GM15510 (cell line): ENCODE data around the gene CHID1.

ENCODE experiments used
- POLR2A ChIP-seq: IDR thresholded peaks from 3 replicates; pipeline ENCODE4 v1.6.1; 2011; ENCODE audit warnings: borderline replicate concordance; ENCODE audit not compliant: insufficient read length; ENCODE audit errors: extremely low read depth

The CHID1 gene

DNA sequence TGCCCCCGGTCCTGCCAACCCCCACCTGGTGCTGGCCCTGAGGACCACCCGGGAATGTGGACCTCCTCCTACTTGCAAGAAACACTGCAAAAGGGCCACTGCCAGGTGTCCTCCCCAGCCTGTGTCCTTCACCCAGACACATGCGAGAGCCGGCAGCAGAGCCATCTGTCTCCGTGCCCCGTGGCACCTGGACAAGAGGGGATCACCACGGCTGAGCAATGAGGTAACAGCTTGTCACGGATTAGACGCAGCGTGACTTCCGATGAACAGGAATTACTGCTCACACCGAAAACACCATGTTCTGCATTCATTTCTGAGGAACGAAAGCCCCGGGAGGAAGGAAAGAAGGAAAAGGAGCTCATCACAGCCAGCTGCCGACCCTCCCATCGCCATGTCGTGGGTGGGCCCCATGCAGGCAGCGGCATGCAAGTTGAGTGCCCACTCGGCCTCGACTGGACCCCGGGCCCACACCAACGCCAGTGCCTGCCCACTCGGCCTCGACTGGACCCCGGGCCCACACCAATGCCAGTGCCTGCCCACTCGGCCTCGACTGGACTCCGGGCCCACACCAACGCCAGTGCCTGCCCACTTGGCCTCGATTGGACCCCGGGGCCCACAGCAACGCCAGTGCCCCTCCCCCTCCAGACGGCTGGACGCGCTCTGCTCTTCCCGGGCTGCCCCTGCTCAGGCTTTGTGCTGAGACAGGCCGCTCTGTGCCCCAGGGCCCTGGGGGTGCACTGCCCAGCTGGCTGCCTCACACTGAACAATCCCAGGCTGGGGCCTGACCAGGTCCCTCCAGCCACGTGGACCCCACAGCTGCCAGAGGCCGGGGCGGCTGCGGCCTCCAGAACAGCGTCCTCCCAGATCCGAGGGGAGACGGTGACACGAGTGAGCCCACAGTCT is 22.0 kb downstream of the CHID1 start:
- TF ChIP-seq POLR2A, result no peak

DNA sequence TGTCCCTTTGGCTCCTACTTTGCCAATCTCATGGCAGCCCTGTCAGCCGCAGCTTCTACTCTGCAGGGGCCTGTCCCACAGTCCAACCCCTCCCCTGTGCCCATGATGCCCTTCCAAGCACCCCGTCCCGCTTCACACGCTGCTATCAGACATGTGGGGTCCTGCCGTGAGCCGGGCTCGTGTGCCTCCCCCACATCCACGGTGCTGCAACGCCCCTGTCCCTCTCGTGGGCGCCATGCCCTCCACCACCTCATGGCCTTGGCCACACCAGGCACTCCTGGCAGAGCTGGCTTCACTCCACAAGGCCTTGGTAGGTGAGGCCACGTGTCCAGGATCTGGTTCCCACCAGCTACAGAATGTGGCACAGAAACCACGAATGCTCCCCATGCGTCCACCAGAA is 23.0 kb downstream of the CHID1 start:
- no peak for TF ChIP-seq POLR2A

DNA sequence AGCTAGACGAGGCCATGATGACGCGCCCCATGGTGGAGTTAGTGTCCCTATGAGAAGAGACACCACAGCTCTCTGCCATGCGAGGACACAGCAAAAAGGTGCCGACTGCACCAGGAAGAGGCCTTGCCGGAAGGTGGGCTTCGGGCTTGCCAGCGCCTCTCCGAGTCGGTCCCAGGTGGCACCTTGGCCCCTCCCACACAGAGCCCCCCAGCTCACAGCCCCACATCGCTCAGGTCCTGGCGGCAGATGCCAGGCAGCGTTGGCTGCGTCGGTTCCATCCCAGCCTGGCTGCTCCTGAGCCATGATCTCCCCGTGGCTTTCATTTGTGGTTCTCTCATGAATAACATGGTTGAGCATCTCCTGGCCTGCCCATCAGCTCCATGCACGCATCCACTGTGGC is 24.0 kb downstream of the CHID1 start:
- no peak for TF ChIP-seq POLR2A

DNA sequence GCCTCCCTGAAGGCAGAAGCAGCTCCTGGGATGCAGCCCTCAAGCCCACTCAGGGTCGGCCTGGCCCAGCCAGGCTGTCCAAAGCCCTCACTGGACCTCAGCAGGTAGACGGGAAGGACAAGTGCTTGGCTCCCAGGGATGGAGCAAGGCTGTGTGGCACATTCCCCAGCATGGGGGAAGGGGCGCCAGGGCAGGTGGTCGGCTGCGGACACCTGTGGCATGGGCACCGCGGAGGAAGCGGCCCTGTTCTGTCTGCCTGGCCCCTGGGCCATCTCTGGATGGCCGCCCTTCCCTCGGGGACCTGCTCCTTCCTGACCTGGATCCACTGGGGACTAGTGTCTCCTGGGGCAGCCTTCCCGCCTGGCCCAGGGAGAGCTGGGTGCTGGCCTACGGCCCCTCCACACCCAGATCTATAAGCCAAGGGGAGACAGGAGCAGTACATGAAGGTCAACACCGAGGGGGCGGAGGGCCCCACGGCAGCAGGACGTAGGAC is 26.0 kb downstream of the CHID1 start:
- no peak for TF ChIP-seq POLR2A

DNA sequence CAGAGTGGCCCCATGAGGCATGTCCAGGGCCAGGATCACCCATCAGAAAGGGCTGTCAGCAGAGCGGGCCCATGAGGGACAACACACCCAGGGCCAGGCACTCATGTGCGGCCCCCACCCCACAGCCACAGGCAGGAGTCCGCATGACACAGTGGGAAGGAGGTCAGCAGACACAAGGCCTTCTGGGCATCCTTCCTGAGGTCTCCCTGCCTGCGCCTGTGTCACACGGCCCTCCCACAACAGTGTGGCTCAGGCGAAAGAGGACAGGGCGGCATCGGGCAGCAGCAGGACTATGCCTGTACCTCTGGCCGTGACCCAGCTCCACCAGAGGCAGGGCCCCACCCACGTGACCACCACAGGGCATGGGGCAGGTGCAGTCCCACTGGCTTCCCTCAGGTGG is 27.1 kb downstream of the CHID1 start:
- TF ChIP-seq POLR2A, result no peak

DNA sequence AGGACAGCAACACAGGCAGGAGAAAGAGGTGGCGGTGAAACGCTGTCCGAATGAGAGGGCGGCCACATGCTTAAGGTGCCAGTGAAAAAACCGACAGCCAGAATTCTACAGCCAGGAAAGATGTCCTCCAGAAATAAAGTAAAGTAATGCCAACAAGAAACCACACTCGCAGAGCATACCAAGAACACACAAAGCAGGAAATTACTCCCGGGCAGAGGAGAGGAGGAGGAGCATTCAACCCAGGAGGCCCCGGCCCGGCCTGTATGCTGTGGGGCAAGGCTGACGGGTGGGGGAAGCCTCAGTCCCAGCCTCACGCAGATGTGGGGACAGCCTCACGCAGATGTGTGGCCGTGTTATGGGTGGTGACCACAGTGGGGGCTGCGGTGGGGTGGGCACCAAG is 28.0 kb downstream of the CHID1 start:
- TF ChIP-seq POLR2A, result no peak

DNA sequence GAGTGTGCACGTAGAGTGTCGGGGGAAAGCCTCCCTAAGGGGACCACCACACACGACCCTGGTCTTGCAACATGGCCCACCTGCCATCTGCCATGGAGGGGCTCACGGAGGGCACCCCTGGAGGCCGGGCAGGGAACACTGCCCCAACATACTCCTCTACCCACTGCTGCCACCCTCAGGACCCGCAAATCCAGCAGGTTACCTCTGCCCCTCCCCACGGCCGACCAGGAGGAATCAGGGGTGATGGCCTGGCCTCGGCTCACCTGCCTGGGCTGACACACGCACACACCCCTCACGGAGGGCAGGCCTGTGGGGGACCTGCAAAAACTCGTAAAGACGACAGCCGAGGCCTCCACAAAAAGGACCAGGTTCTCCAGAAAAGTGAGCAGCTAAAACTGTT is 30.2 kb downstream of the CHID1 start:
- TF ChIP-seq POLR2A, result no peak

DNA sequence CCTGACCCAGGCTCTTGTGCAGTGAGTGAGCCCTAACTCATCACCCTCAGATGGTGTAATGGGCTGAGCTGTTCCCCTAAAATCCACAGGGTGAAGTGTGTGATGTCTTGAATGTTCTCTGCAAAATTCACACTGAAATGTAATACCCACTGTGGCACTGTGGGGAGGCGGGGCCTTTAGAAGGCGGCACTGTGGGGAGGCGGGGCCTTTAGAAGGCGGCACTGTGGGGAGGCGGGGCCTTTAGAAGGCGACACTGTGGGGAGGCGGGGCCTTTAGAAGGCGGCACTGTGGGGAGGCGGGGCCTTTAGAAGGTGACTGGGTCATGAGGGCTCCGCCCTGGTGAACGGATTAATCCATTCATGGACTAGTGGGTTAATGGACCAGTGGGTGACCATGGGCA is 33.0 kb downstream of the CHID1 start:
- no peak for TF ChIP-seq POLR2A

DNA sequence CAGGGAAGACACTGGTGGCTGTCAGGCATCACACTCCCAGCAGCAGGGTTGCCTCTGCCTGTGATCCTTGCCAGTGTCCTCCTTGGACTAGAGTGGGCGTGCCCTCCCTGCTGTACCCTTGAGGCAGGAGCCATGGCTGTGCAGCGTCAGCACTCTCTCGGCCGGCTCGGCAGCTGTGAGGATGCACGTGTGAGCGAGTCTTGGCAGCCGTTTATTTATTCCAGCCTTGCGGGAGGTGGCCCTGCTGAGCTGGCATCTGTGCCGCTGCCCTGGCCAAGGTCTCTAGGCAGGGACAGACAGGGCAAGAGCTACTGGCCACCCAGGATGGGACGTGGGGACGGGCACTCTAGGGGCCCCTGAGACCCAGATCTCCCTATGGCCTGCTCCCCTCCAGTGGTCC is 34.1 kb downstream of the CHID1 start:
- TF ChIP-seq POLR2A, result no peak

DNA sequence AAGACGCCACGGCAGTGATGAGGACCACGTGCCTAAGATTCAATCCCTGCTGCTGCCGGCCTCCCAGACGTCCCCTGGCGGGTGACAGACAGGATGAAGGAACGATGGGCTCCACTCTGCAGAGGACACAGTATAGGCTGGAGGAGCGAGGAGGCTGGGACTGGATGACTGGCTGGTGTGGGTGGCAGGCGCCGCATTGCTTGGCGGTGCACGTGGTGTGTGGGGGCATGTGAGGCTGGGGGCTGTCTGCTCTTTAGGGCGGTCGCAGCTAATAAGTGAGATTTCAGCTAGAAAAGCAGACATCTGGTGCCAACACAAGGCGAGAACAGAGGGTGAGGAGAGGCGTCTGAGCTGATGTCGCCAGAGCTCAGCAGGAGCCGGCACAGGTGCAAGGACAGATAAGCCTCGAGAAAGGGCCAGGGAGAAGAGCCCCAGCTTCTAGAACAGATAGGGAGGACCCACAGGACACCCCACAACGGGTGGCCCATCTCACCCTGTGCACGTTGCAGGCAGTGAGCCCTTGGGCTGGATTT is 34.8 kb downstream of the CHID1 start:
- no peak for TF ChIP-seq POLR2A

DNA sequence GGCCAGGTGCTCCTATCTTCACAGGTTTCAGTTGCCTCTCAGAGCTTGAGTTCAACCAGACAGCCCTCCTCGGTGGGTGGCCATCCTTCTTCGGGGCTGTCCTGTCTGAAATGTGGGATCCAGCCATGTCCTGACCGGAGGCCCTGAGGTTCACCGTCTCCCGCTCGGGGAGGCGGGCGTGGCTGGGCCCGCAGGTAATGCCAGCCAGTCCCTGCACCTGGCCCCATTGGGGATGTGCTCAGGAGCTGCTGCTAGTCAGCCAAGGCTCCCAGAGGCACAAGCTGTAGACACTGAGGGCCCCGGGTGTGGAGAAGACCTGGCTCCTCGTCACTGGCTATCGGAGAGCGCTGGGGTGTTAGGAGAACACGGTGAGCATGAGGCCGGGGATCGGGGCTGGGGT is 35.4 kb downstream of the CHID1 start:
- TF ChIP-seq POLR2A, result no peak

DNA sequence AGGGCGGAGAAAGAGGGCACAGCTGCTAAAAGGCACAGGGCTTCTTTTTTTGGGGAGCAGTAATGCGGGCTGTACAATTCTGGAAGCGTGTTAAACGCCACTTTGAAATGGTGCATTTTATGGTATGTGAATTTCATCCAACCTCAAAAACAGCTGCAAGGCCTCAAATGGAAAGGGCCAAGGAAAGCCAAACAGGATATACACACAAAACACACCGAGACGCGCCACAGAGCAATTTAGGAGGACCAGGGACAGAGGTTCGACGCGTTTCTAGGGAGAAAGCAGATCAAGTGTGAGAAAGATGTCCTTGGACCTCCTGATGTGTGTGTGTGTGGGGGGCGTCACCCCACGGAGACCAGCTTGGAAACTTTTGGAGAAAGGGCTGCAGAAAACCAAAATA is 36.9 kb downstream of the CHID1 start:
- TF ChIP-seq POLR2A, result no peak

DNA sequence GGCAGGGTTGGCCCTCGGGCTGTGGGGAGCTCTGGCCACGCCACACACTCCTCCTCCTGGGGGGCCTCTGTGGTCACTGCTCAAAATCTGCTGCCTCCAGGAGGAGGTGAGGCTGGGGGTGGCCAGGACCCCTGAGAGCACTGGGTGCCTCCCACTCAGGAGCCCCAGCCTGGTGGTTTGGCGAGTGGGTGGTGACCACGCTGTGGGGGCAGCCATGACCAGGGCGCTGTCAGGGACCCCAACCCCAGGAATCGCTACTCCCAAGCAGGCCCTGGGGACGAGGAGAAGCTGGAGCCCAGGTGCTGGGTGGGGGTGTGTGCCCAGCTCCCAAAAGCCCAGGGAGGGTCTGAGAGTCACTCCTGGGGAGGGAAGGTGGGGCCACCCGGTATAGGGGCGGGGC is 37.8 kb downstream of the CHID1 start:
- no peak for TF ChIP-seq POLR2A

DNA sequence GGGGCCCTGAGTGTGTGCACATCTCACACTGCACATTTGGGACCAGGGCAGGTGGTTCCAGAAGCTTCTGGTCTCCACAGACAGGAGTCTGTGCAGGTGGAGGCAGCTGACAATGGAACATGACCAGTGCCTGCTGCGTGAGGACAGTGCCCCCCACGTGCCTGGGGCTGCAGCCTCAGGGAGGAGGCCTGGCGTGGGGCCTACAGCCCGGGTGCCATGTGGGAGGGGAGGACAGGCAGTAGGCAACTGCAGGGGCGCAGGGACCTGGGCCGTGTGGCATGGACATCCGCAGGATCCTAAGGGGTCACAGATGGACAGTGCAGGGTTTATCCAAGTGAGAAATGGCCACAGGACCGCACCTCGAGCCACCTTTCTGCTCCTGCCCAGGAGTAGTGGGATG is 39.1 kb downstream of the CHID1 start:
- no peak for TF ChIP-seq POLR2A

DNA sequence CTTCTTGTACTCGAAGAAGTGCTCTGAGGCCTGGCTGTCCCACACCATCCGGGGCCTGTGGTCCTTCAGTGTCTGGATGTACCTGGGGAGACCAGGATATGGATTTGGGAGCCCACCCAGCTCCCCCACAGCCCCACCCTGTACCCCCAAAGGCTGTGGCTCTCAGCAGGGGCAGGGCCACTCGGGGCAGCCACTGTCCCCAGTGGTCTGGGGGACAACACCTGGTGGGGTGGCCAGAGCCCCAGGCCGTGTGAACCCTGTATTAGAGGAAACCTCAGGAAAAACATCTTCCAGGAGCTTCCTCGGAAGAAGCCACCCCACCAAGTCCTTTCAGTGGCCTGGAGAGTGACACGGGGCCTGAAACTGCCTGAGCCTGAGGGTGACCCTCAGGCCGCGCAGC is 40.2 kb downstream of the CHID1 start:
- no peak for TF ChIP-seq POLR2A

DNA sequence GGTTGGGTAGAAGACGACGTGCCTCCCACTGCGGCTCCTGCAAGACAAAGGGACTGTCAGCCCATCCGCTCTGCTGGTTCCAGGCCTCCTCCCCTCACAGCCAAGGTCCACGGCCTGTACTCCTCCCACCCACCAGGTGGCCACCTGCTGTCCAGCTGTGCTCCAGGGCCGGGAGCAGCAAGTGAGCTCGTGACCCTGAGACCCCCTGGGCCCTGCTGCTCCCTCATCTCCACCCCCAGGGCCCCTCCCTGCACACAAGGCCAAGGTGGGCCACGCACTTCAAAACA is 40.5 kb downstream of the CHID1 start:
- no peak for TF ChIP-seq POLR2A

DNA sequence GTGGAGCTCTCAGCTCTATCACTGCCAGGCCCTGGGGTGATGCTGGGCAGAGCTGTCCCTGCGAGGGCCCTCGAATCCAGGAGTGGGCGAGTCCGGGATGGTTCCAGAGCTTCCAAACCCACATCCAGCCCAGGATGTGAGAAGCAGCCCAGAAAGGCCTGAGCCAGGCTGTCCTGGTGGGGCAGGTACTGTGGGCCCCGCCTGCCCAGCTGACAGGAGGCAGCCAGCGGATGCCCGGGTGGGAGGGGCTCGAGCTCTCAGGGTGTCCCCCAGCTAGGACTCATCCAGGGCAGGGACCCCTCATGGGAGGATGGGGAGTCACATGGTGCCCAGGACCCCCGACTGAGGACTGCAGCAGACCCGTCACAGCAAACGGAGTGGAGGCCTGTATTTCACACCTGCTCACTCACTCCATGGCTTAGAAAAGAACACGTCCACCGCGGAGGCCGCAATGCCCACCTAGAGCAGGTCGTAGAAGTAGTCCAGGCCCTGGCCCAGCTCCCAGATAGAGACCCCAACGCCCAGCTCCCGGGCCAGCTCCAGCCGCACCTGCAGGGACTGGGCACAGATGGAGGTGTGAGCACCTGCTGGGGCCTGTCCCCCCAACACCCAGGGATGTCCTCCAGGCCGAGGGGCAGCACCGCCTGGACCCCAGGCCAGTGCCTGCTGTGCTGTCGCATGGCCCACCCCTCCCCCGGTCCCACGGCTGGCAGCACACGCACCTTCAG is 41.0 kb downstream of the CHID1 start:
- TF ChIP-seq POLR2A, result no peak

DNA sequence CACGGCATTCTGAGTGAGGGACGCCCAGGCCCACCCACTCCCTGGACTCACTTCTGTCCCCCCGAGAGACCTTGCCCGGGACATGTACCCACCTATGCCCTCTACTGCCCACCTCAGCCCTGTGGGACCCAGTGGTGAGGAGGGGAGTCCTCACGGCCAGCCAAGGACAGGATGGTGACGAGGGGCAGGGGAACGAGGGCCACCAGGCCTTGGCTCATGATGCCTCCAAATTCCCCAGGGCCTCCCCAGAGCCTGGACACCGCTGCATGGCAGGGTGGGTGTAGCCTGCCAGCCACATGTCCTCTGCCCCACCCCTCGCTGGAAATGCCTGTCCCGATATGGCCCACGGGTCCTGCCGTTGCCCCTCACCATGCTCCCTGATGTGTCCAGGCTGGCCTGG is 41.8 kb downstream of the CHID1 start:
- no peak for TF ChIP-seq POLR2A
